Measurements from ENCODE around the gene SRCAP.

Gene SRCAP

GRCh38 chr16:30724641-30725417, 25.9 kb downstream of the SRCAP start:
- TF ChIP-seq GATA2 (IDR thresholded peaks at IDR 0.05; ENCODE audit: low read depth, low read length) (no peak), GATA3 (IDR thresholded peaks at IDR 0.05; ENCODE audit: low read depth, low read length) (no peak)

- TF ChIP-seq GATA3 (IDR thresholded peaks at IDR 0.05; ENCODE audit: low read depth, low read length): no peak
- TF ChIP-seq GATA2 (IDR thresholded peaks at IDR 0.05; ENCODE audit: low read depth, low read length): no peak
Measured at GRCh38 chr16:30725418-30725792, 26.4 kb downstream of the SRCAP start.

- TF ChIP-seq GATA2 (IDR thresholded peaks at IDR 0.05; ENCODE audit: low read depth, low read length) (no peak), GATA3 (IDR thresholded peaks at IDR 0.05; ENCODE audit: low read depth, low read length) (no peak)
Measured at GRCh38 chr16:30728321-30728720, 29.4 kb downstream of the SRCAP start.

GRCh38 chr16:30728899-30729672, 30.1 kb downstream of the SRCAP start:
- TF ChIP-seq GATA3 (IDR thresholded peaks at IDR 0.05; ENCODE audit: low read depth, low read length) (no peak), GATA2 (IDR thresholded peaks at IDR 0.05; ENCODE audit: low read depth, low read length) (no peak)

- TF ChIP-seq GATA3 (IDR thresholded peaks at IDR 0.05; ENCODE audit: low read depth, low read length) (no peak), GATA2 (IDR thresholded peaks at IDR 0.05; ENCODE audit: low read depth, low read length) (no peak)
Measured at GRCh38 chr16:30731411-30731810, 32.4 kb downstream of the SRCAP start.

DNA sequence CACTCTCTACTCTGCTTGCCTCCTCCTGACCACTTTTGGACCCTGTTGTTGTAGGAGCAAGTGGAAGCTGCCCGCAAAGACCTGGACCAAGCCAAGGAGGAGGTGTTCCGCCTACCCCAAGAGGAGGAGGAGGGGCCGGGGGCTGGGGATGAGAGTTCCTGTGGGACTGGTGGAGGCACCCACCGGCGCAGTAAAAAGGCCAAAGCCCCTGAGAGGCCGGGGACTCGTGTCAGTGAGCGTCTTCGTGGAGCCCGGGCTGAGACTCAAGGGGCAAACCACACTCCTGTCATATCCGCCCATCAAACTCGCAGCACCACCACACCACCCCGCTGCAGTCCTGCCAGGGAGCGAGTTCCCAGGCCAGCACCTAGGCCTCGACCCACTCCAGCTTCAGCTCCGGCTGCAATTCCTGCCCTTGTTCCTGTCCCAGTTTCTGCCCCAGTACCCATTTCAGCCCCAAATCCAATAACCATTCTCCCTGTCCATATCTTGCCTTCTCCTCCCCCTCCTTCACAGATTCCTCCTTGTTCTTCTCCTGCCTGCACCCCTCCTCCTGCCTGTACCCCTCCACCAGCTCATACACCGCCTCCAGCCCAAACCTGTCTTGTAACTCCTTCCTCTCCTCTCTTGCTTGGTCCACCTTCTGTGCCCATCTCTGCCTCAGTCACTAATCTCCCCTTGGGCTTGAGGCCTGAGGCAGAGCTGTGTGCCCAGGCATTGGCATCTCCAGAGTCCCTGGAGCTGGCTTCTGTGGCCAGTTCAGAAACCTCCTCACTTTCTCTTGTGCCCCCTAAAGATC, 38.2 kb downstream of the SRCAP start:
- TF ChIP-seq GATA3 (IDR thresholded peaks at IDR 0.05; ENCODE audit: low read depth, low read length) (no peak), GATA2 (IDR thresholded peaks at IDR 0.05; ENCODE audit: low read depth, low read length) (no peak)

- TF ChIP-seq GATA2 (IDR thresholded peaks at IDR 0.05; ENCODE audit: low read depth, low read length) (no peak), GATA3 (IDR thresholded peaks at IDR 0.05; ENCODE audit: low read depth, low read length) (no peak)
Measured at GRCh38 chr16:30737794-30738648, 39.0 kb downstream of the SRCAP start.

- TF ChIP-seq GATA2 (IDR thresholded peaks at IDR 0.05; ENCODE audit: low read depth, low read length) (no peak), GATA3 (IDR thresholded peaks at IDR 0.05; ENCODE audit: low read depth, low read length) (no peak)
Measured at GRCh38 chr16:30738984-30739951, 40.3 kb downstream of the SRCAP start.

DNA sequence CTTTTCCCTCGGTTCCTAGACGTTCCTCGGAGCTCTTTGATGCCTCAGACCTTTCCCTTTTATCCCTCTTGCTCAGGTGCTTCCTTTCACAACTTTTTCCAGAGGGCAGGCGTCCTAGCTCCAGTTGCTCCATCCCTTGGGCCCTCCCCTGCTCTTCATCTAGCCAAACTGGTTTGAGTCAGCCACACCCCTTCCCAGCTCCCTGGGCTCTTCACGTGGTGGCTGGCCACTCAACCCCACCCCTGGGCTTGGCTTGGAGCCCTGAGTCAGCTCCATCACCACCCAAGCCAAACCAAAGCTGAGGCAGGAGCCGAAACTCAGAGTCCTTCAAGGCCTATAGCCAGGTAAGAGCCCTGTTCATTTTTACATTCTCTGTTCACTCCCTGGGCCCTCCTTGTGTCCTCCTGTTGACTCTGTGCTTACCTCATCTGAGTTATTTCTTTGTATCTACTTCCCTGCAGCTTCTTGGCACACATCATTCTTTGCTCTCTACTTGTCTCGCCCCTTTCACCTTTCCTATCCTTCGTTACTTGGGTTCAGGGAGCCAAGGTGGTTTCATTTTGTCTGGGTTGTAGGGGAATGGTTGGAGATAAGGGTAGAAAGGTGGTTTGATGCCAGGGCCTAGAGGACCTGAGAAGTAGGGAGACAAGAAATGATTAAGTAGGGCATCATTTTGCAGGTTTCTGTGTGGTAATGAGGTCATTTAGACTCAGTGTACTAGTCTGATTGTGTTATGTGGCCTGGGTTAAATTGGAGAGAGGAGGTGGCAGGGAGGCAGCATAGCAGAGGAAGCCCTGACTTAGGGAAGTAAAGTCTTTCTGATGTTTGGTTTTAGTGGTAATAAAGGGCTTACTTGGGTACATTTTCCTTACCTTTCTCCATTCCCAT, 41.6 kb downstream of the SRCAP start:
- TF ChIP-seq GATA2 (IDR thresholded peaks at IDR 0.05; ENCODE audit: low read depth, low read length) (no peak), GATA3 (IDR thresholded peaks at IDR 0.05; ENCODE audit: low read depth, low read length) (no peak)

GRCh38 chr16:30741461-30741914, 42.5 kb downstream of the SRCAP start:
- TF ChIP-seq GATA2 (IDR thresholded peaks at IDR 0.05; ENCODE audit: low read depth, low read length) (no peak), GATA3 (IDR thresholded peaks at IDR 0.05; ENCODE audit: low read depth, low read length) (no peak)

DNA sequence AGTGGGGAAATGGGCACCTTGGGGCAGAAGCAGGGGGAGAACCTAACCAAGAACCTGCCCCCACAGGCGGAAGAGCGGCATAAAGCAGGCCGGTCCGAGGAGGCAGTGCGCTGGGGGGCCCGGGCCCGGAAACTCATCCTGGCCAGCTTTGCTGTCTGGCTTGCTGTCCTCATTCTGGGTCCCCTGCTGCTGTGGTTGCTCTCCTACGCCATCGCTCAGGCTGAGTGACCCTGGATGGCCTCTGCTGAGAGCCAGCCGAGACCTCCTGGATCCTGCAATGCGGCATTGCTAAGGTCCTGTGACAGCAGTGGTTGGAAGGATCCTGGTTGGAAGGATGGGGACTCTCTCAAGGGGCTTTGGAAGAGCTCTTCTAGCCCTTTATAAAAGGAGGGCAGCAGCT, 44.7 kb downstream of the SRCAP start:
- no peak for TF ChIP-seq GATA2 (IDR thresholded peaks at IDR 0.05; ENCODE audit: low read depth, low read length)
- no peak for TF ChIP-seq GATA3 (IDR thresholded peaks at IDR 0.05; ENCODE audit: low read depth, low read length)

Data from SH-SY5Y (cell line).